ENCODE data around the gene JPH4.

DNA sequence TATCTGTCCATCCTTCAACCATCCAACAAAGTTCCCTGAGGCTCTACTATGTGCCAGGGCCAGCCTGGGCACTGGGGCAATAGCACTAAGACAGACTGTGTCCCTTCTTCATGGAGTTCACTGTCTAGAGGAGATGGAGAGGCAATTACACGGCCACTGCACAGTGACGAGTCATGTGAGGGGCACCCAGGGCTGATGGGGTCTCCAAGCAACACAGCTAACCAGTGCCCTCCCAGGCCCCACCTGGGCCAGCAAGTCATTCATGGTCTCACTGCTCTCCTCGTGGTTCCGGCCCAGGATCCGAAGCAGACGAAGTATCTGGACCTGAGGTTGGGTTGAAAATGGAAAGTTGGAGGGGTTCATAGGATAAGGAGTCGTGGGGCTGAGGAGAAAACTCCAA, 13.7 kb downstream of the JPH4 start:
- TF ChIP-seq ISL1 (CRISPR knock-in tag; IDR thresholded peaks at IDR 0.05): no peak
- TF ChIP-seq ZFP3 (CRISPR knock-in tag; IDR thresholded peaks at IDR 0.05): no peak
- no peak for TF ChIP-seq PATZ1 (CRISPR knock-in tag; IDR thresholded peaks at IDR 0.05; ENCODE audit: borderline replicate concordance)
- TF ChIP-seq ZNF70 (CRISPR knock-in tag; IDR thresholded peaks at IDR 0.05): no peak
- no peak for TF ChIP-seq PPARA (CRISPR knock-in tag; IDR thresholded peaks at IDR 0.05; ENCODE audit: borderline replicate concordance)
